GM23338 (cell line): ENCODE data around the gene PUS7.

Experiments
- CTCF ChIP-seq, 2 experiments: fragments of 200-600 bp in 1 of 2; sonication (generic) in 1 of 2; conservative IDR thresholded peaks; 2 replicates each; pipeline versions ENCODE4 v1.5.1 to v1.6.1; 2016 to 2017; ENCODE audit warnings: antibody characterized with exemption in 2 of 2, low read depth in 2 of 2, mild to moderate bottlenecking in 2 of 2, moderate library complexity in 1 of 2
- EZH2 ChIP-seq: fragments of 200-600 bp; sonication (generic); IDR thresholded peaks from one replicate; pipeline ENCODE4 v1.8.0; 2017; ENCODE audit warnings: antibody characterized with exemption, mild to moderate bottlenecking, low read depth; ENCODE audit not compliant: unreplicated experiment
- EZH2phosphoT487 ChIP-seq: fragments of 200-600 bp; sonication (generic); IDR thresholded peaks from one replicate; pipeline ENCODE4 v1.8.1; 2018; ENCODE audit warnings: antibody characterized with exemption; ENCODE audit not compliant: unreplicated experiment
- POLR2AphosphoS5 ChIP-seq: IDR thresholded peaks from 2 replicates; pipeline ENCODE4 v1.6.1; 2016; ENCODE audit warnings: antibody characterized with exemption, low read depth
- REST ChIP-seq: IDR thresholded peaks from one replicate; pipeline ENCODE4 v1.6.1; 2018; ENCODE audit warnings: antibody characterized with exemption; ENCODE audit not compliant: unreplicated experiment

GRCh38 chr7:105532709-105533460 lies 10.8 kb upstream of the PUS7 start:
- TF ChIP-seq CTCF (conservative IDR thresholded peaks at IDR 0.05; ENCODE audit: low read depth in 2 of 2) (no peak), EZH2 (no peak), REST (no peak), POLR2AphosphoS5 (no peak), EZH2phosphoT487 (no peak)
